Activated naive CD4-positive, alpha-beta T cell treated with anti-CD3 and anti-CD28 coated beads, Interleukin-2, amount 50 U/mL, for 72 hours (primary cell): ENCODE measurements around the gene ULBP2. TPM values are rescaled to one million over a fixed set of nuclear protein-coding genes. Genes with fewer than 3 reads are reported as not detected.
A peak's percentile ranks its signal among the peaks of the same experiment; 100 is the strongest.
"Not testable (repeated sequence)": the region's sequence is repeated elsewhere in the genome, so short reads cannot be mapped to it uniquely, and the experiment has no call there.

Experiments used
- ATAC-seq, 2 donors: fragments of 150-1000 bp; cut with Tn5 transposase; 2 replicates each; pipeline ENCODE4 v1.10.0; 2021; ENCODE audit warnings: mild to moderate bottlenecking in 2 of 2, moderate library complexity in 2 of 2
- DNase-seq, 2 donors: peaks; one replicate each; pipeline ENCODE4 v3.0.0; 2021 to 2022; ENCODE audit warnings: low spot score in 2 of 2
- H3K27ac Mint-ChIP-seq, 2 donors: one replicate each; pipeline ENCODE4 v1.8.0; 2022; ENCODE audit warnings: mild to moderate bottlenecking in 2 of 2, mixed read lengths in 2 of 2
- H3K36me3 Mint-ChIP-seq, 2 donors: one replicate each; pipeline ENCODE4 v1.8.0; 2022; ENCODE audit warnings: mixed read lengths in 2 of 2
- H3K9me3 Mint-ChIP-seq, 2 donors: one replicate each; pipeline ENCODE4 v1.8.0; 2022; ENCODE audit warnings: mixed read lengths in 2 of 2
- total RNA-seq, 2 donors: library from RNA; stranded (reverse); gene quantifications; one replicate each; pipeline ENCODE4 v1.2.3, GENCODE V29; 2022

Gene ULBP2
- total RNA-seq, 2 donors from 2014 or later, result 0.18 to 0.66 TPM

DNA sequence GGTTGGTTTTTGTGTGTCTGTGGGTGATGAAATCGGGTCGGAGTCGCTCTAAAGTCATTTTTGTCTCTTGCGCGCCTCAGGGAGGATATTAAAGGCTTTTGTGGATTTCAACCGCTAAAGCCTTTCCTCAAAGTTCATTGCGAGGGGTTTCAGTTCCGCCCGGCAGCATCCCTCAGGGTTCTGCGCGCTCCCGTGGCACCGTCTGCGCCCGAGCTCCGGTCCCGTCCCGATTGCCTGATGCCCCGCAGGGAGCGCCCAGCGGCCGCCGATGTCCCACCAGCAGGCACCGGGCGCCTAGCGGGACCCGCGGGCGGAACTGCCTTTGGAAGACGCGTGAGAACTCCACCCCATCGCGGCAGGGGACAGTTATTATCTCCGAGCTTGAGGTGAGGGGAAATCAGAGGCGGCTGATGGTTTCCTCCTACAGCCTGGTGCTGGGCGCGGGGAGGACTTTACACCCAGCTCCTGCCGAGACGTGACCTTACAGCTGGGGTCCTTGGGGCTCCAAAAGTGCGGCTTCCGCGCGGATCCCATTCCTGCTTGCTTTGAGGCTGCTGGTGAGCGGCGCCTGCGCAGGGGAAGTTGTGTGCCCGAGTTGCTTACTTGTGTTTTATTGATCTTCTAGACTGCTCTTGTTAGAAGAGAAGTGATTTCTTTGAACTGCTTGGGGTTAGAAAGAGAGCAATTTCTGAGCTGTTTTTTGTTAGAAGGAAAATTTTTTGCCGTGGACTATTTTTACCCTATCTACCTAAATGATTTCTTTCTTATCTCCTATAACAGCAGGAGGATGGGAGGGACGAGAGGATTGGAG lies 49.1 kb downstream of the ULBP2 start:
- DNase-seq (peak in 1 of 2 donors; percentile 40), ATAC-seq (peak; percentile 63 to 71)
- Mint-ChIP-seq H3K9me3 (peaks cover 6 to 9% of the 10 kb centered on the region in 2 donors), H3K27ac (no peak overlapping the region), H3K36me3 (peaks cover 18 to 26% of the 10 kb centered on the region in 2 donors)

DNA sequence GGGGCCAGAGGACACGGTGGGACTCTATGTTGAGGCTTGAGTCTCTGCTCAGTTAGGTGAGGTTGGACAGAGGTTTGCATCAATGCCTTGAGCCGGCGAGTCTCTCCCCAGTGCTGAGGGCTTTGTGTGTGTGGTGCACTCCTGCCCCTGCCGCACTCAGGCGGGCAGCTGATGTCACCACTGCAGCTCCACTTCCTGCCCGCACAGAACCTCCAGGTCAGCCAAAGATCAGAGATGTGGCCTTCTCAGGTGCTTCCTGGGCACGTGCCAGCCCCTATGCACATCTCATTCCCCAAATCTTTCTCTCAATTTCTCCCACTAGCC lies 49.6 kb downstream of the ULBP2 start:
- not testable (repeated sequence) for H3K9me3 Mint-ChIP-seq, DNase-seq, H3K27ac Mint-ChIP-seq
- H3K36me3 Mint-ChIP-seq, result peaks cover 18 to 21% of the 10 kb centered on the region in 2 donors
- peak; percentile 55 to 67 for ATAC-seq

DNA sequence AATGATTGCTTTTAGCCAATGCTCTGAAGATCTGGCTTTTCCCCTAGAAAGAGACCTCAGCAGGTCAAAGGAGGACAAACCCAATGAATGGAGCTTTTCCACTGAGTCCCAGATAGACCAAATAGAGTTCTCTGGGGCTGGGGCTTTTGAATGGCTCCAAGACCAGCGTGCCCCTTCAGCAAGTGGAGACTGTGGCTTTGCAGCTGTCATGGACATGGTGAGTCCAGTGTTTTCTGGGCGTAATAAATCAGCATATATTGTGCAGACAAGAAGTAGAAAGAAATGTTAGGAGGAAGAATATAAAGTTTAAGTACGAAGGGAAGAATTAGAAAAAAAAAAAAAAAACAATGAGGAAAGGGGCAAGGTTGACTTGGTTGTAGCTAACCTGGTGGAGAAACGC lies 50.0 kb downstream of the ULBP2 start:
- Mint-ChIP-seq H3K36me3 (peaks cover 18 to 21% of the 10 kb centered on the region in 2 donors), H3K27ac (no peak overlapping the region), H3K9me3 (peaks cover 6 to 9% of the 10 kb centered on the region in 2 donors)
- no peak for ATAC-seq
- no peak for DNase-seq

DNA sequence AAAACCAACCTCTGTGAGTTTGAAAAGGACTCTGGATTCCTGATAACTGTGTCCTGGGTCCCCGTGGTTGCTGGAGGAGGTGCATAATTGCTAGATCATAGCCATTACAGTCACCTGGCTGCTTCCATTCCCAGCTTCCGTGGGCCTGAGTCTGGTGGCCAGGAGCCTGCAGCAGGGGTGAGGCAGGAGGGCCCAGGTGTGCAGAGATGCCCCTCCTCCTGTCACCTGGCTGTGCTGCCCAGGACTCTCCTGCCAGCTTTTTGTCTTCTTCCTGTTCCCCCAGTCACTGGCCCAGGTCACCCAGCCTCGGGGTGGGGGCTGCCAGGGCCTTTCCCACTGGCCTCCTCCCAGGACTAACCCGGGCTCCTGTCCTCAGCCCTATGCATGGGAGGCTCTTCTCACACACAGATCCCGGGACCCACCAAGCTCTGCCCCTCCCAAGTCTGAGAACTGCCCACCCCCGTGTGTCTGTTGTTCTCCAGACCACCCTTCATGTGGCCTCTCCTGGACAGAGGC lies 53.5 kb downstream of the ULBP2 start:
- ATAC-seq (no peak), DNase-seq (no peak)
- H3K27ac Mint-ChIP-seq, result no peak overlapping the region
- peaks cover 0 to 1% of the 10 kb centered on the region in 2 donors for H3K36me3 Mint-ChIP-seq
- H3K9me3 Mint-ChIP-seq, result no peaks in the 10 kb centered on the region

- Mint-ChIP-seq H3K9me3 (no peaks in the 10 kb centered on the region), H3K27ac (no peak overlapping the region), H3K36me3 (no peaks in the 10 kb centered on the region)
- ATAC-seq (no peak), DNase-seq (no peak)
These were observed 54.2 kb downstream of the ULBP2 start for GRCh38 chr6:149995971-149996370.

Other genes with a start within 250 kb of the ULBP2 start
- gene LATS1, start 223.9 kb upstream of the ULBP2 start, total RNA-seq, result 10 to 100 TPM; 21.9 to 29.4 TPM
- gene NUP43, start 195.5 kb upstream of the ULBP2 start, total RNA-seq, result 10 to 100 TPM; 77.1 to 98.5 TPM
- 10 to 100 TPM; 70.7 to 86.9 TPM for gene PCMT1, start 192.3 kb upstream of the ULBP2 start, total RNA-seq
- 1 to 10 TPM; 3.6 to 4.1 TPM for gene LRP11, start 77.7 kb upstream of the ULBP2 start, total RNA-seq
- under 1 TPM in 1 of 2 donors, not detected in 1; 0.11 TPM for gene RAET1E, start 43.9 kb upstream of the ULBP2 start, total RNA-seq
- gene RAET1G, start 18.9 kb upstream of the ULBP2 start, total RNA-seq, result not detected
- under 1 TPM; 0.77 to 0.99 TPM for gene ULBP1, start 21.9 kb downstream of the ULBP2 start, total RNA-seq
- gene RAET1L, start 83.5 kb downstream of the ULBP2 start, total RNA-seq, result not detected
- gene ULBP3, start 127.1 kb downstream of the ULBP2 start, total RNA-seq, result not detected
- gene PPP1R14C, start 201.0 kb downstream of the ULBP2 start, total RNA-seq, result under 1 TPM in 1 of 2 donors, not detected in 1; 0.16 TPM